GM18870 (cell line): ENCODE data around the gene OR51E1.
A peak's percentile ranks its signal among the peaks of the same experiment; 100 is the strongest.

Experiments
- ATAC-seq: cut with Tn5 transposase; IDR thresholded peaks from one replicate; pipeline ENCODE4 v1.9.1; 2021; ENCODE audit warnings: moderate library complexity; ENCODE audit not compliant: unreplicated experiment

OR51E1 gene

GRCh38 chr11:4647766-4648165, 4.0 kb downstream of the OR51E1 start:
- ATAC-seq: no peak

- no peak for ATAC-seq
Measured at GRCh38 chr11:4654635-4655369, 11.0 kb downstream of the OR51E1 start.

GRCh38 chr11:4658629-4659445, 15.1 kb downstream of the OR51E1 start:
- ATAC-seq: no peak

DNA sequence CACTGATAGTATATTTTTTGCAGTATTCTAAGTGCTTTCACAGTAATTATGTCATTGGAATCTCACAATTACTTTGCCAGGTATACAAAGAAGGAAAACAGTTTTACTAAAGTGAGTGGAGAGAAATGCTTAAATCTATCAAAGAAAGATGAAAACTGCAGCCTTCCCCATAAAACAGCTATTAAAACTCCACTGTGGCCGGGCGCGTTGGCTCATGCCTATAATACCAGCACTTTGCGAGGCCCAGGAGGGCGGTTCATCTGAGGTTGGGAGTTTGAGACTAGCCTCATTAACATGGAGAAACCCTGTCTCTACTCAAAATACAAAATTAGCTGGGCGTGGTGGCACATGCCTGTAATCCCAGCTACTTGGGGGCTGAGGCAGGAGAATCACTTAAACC, 19.1 kb downstream of the OR51E1 start:
- no peak for ATAC-seq

GRCh38 chr11:4664183-4664582, 20.4 kb downstream of the OR51E1 start:
- ATAC-seq: no peak

- ATAC-seq: no peak
Measured at GRCh38 chr11:4664786-4665185, 21.0 kb downstream of the OR51E1 start.

DNA sequence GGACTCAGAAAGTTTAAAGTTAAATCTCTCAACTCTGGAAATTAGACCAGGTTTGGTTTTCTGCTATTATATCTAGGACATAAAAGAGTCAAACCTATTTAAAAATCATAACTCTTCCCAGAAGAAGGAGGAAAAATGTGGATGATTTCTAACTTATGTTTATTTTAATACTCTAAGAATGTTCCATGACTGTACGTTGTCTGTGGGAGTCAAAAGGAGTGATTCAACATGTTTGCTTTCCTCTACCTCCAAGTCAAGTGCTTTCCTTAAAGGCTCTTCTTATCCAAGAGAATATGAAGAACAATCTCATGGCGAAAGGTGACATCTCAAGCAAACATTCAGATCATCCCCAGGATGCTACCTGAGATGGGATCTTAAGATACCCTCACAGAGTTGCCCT, 21.6 kb downstream of the OR51E1 start:
- no peak for ATAC-seq

GRCh38 chr11:4671741-4672140, 28.0 kb downstream of the OR51E1 start:
- ATAC-seq: no peak

DNA sequence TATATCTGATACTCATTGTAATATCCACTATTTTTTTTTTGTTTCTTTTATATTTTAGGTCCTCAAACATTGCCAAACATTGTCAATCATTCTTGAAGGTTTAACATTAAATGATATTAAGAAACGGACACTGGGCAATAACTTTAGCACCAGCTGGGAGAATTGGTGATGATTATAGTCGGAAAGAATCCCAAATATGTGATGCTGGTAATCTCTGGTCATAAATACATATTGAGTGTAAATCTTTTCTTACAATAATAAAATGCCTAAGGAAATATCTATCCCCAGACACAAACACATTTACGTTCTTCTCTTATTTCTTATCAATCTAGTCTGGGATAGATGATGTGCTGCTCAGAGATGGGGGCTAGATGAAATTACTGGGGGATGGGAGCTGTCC, 28.7 kb downstream of the OR51E1 start:
- no peak for ATAC-seq

- ATAC-seq: no peak
Measured at GRCh38 chr11:4673781-4674180, 30.0 kb downstream of the OR51E1 start.

DNA sequence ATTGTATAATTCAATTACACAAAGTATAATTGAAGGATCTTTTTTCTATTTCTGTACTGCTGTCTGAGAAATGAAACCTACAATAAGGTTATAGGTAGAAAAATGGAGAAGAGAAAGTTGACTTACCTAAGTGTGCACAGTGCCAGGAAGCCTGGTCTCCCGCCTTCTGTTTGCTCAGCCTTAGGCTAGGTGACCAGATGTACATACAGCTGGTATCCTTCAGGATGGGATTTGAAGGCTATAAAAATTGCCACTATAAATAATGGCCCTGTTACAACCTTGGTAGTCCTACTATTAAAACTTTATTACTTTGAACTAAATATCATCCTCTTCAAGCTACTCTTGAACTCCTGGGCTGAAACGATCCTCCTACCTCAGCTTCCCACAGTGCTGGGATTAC, 34.2 kb downstream of the OR51E1 start:
- no peak for ATAC-seq

GRCh38 chr11:4680341-4680740, 36.6 kb downstream of the OR51E1 start:
- ATAC-seq: no peak

GRCh38 chr11:4682623-4683419, 39.0 kb downstream of the OR51E1 start:
- ATAC-seq: no peak

GRCh38 chr11:4684631-4685285, 41.0 kb downstream of the OR51E1 start:
- ATAC-seq: no peak

- ATAC-seq: no peak
Measured at GRCh38 chr11:4695442-4695841, 51.7 kb downstream of the OR51E1 start.

GRCh38 chr11:4697585-4697984, 53.8 kb downstream of the OR51E1 start, which contains the start of gene OR51E2:
Gene OR51E2 (minus strand): TSS chr11:4697853. CDS start chr11:4682711, 15,142 bp downstream.
- no peak for ATAC-seq

DNA sequence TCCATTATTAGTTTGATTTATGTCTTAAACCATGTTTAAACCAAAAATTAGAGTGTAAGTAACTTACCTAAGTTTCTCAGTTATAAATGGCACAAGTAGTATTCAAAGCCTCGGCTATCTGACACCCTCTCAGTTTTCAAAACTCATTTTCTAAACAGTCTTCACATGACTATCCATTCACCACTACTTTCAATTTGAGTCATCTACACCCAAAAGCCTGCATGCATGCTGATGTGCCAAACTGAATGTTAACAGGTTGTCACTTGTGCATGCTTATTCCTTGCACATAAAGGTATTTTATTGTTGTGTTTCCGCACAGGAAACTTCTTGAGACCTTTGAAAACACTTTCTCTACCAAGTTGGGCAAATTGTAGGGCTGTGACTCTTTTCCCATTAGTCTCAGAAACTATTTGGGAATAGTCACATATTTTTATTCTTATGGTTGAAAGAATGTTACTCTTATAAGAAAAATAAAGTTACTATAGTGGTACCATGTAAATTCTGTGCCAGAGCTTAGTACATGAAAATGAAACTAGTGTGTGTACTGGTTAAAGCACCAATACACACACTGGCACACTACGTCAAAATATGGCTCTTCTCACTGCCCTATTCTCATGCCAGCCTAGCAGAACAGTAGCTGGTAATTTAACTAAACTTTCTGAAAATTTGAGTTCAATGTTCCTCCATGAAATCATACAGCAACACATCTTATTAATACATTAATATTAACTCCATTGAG, 56.1 kb downstream of the OR51E1 start:
- ATAC-seq: peak; percentile 87

DNA sequence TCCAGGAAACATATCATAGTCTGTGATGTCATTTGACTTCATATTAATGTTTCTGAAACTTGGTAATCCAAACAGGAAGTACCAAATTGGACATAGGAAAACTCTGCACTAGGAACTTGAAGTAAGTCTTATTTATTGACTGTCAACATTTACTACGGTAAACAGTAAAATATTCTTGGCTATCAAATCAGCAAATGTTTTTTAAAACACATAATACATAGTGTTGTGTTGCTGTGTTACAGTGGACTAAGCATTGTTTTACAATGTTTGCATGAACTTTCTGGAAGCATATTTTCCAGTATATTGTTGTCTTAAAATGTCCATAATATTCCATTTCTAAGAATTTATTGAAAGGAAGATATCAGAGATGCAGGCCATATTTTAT, 56.6 kb downstream of the OR51E1 start:
- no peak for ATAC-seq

- ATAC-seq: peak; percentile 53
Measured at GRCh38 chr11:4704054-4704789, 60.4 kb downstream of the OR51E1 start, which contains the start of gene MMP26. Gene MMP26 (plus strand): TSS chr11:4704784.
